Skeletal muscle tissue (tissue), 4 donors: Measurements from ENCODE around the gene MED12L. TPM values are rescaled to one million over a fixed set of nuclear protein-coding genes. Genes with fewer than 3 reads are reported as not detected.

Experiments
- H3K27ac ChIP-seq: one replicate; pipeline ENCODE4 v1.7.0; 2013; ENCODE audit warnings: mild to moderate bottlenecking, low read depth, low read length, inconsistent platforms
- H3K27me3 ChIP-seq, 3 donors: one replicate each; pipeline ENCODE4 v1.7.0; 2013; ENCODE audit warnings: low read length in 3 of 3; ENCODE audit not compliant: control insufficient read depth in 3 of 3, insufficient read depth in 3 of 3
- H3K36me3 ChIP-seq, 3 donors: one replicate each; pipeline ENCODE4 v1.7.0; 2013; ENCODE audit warnings: low read length in 3 of 3; ENCODE audit not compliant: control insufficient read depth in 3 of 3, insufficient read depth in 3 of 3
- H3K4me1 ChIP-seq, 3 donors: one replicate each; pipeline ENCODE4 v1.7.0; 2013; ENCODE audit warnings: low read length in 3 of 3, mild to moderate bottlenecking in 3 of 3; ENCODE audit not compliant: control insufficient read depth in 3 of 3, insufficient read depth in 3 of 3
- H3K4me3 ChIP-seq, 3 donors: one replicate each; pipeline ENCODE4 v1.7.0; 2013; ENCODE audit warnings: low read length in 3 of 3
- H3K9ac ChIP-seq, 3 donors: one replicate each; pipeline ENCODE4 v1.7.0; 2013; ENCODE audit warnings: low read length in 3 of 3, mild to moderate bottlenecking in 3 of 3, moderate library complexity in 2 of 3, low read depth in 1 of 3
- H3K9me3 ChIP-seq, 3 donors: one replicate each; pipeline ENCODE4 v1.7.0; 2013; ENCODE audit warnings: low read length in 3 of 3; ENCODE audit not compliant: control insufficient read depth in 3 of 3
- total RNA-seq: library from RNA; depleted of rRNA; stranded (reverse); fragments of >200 nt; gene quantifications from one replicate; pipeline ENCODE4 v1.2.3, GENCODE V29; 2014
- donor health status: Osteomylitis.

Gene MED12L
- total RNA-seq, 1 donor from 2014 or later, result 8.9 TPM

- Histone ChIP-seq H3K4me3 (no peak overlapping the region), H3K27me3 (no peaks in the 10 kb centered on the region), H3K9ac (no peak overlapping the region), H3K36me3 (no peaks in the 10 kb centered on the region), H3K9me3 (no peaks in the 10 kb centered on the region), H3K27ac (no peak overlapping the region), H3K4me1 (no peaks in the 10 kb centered on the region)
Measured at GRCh38 chr3:151402349-151402748, 316.9 kb downstream of the MED12L start.

GRCh38 chr3:151403246-151403645 lies 317.8 kb downstream of the MED12L start:
- Histone ChIP-seq H3K4me3 (no peak overlapping the region), H3K9me3 (no peaks in the 10 kb centered on the region), H3K9ac (no peak overlapping the region), H3K36me3 (no peaks in the 10 kb centered on the region), H3K27ac (no peak overlapping the region), H3K4me1 (no peaks in the 10 kb centered on the region), H3K27me3 (no peaks in the 10 kb centered on the region)

- no peak overlapping the region for H3K9ac ChIP-seq
- H3K4me1 ChIP-seq, result no peaks in the 10 kb centered on the region
- H3K36me3 ChIP-seq, result no peaks in the 10 kb centered on the region
- H3K4me3 ChIP-seq, result no peak overlapping the region
- no peaks in the 10 kb centered on the region for H3K9me3 ChIP-seq
- no peaks in the 10 kb centered on the region for H3K27me3 ChIP-seq
- no peak overlapping the region for H3K27ac ChIP-seq
Measured at GRCh38 chr3:151404316-151404715, 318.9 kb downstream of the MED12L start.

GRCh38 chr3:151407928-151408327 lies 322.5 kb downstream of the MED12L start:
- Histone ChIP-seq H3K9me3 (no peaks in the 10 kb centered on the region), H3K27ac (no peak overlapping the region), H3K4me1 (no peaks in the 10 kb centered on the region)

GRCh38 chr3:151410891-151411559 lies 325.6 kb downstream of the MED12L start:
- Histone ChIP-seq H3K9me3 (no peaks in the 10 kb centered on the region), H3K4me1 (no peaks in the 10 kb centered on the region), H3K9ac (no peak overlapping the region), H3K27me3 (no peaks in the 10 kb centered on the region), H3K27ac (no peak overlapping the region), H3K36me3 (no peaks in the 10 kb centered on the region), H3K4me3 (no peak overlapping the region)

More at GRCh38 chr3:151407928-151408327, 322.5 kb downstream of the MED12L start:
- Histone ChIP-seq H3K4me3 (no peak overlapping the region), H3K36me3 (no peaks in the 10 kb centered on the region), H3K27me3 (no peaks in the 10 kb centered on the region), H3K9ac (no peak overlapping the region)

- H3K36me3 ChIP-seq, result no peaks in the 10 kb centered on the region
- H3K27ac ChIP-seq, result no peak overlapping the region
- H3K9ac ChIP-seq, result no peak overlapping the region
- H3K27me3 ChIP-seq, result no peaks in the 10 kb centered on the region
- no peaks in the 10 kb centered on the region for H3K9me3 ChIP-seq
- H3K4me3 ChIP-seq, result no peak overlapping the region
- no peaks in the 10 kb centered on the region for H3K4me1 ChIP-seq
Measured at GRCh38 chr3:151412989-151413388, 327.5 kb downstream of the MED12L start.

GRCh38 chr3:151415289-151415688 lies 329.8 kb downstream of the MED12L start:
- Histone ChIP-seq H3K9ac (no peak overlapping the region), H3K27ac (no peak overlapping the region), H3K9me3 (no peaks in the 10 kb centered on the region), H3K27me3 (no peaks in the 10 kb centered on the region), H3K36me3 (no peaks in the 10 kb centered on the region), H3K4me1 (no peaks in the 10 kb centered on the region), H3K4me3 (no peak overlapping the region)

GRCh38 chr3:151419806-151420205 lies 334.3 kb downstream of the MED12L start:
- no peaks in the 10 kb centered on the region for H3K27me3 ChIP-seq
- no peaks in the 10 kb centered on the region for H3K9me3 ChIP-seq
- H3K9ac ChIP-seq, result no peak overlapping the region
- H3K36me3 ChIP-seq, result no peaks in the 10 kb centered on the region
- H3K4me1 ChIP-seq, result no peaks in the 10 kb centered on the region
- H3K27ac ChIP-seq, result no peak overlapping the region
- no peak overlapping the region for H3K4me3 ChIP-seq

GRCh38 chr3:151421938-151422337 lies 336.5 kb downstream of the MED12L start:
- Histone ChIP-seq H3K4me3 (no peak overlapping the region), H3K36me3 (no peaks in the 10 kb centered on the region), H3K27ac (no peak overlapping the region), H3K9ac (no peak overlapping the region), H3K27me3 (no peaks in the 10 kb centered on the region), H3K9me3 (no peaks in the 10 kb centered on the region), H3K4me1 (no peaks in the 10 kb centered on the region)

- H3K36me3 ChIP-seq, result no peaks in the 10 kb centered on the region
- H3K4me1 ChIP-seq, result no peaks in the 10 kb centered on the region
- no peak overlapping the region for H3K9ac ChIP-seq
- no peak overlapping the region for H3K27ac ChIP-seq
- H3K27me3 ChIP-seq, result no peaks in the 10 kb centered on the region
- H3K9me3 ChIP-seq, result no peaks in the 10 kb centered on the region
- no peak overlapping the region for H3K4me3 ChIP-seq
Measured at GRCh38 chr3:151423091-151423490, 337.6 kb downstream of the MED12L start.
